A673 (cell line): ENCODE measurements around the gene KIF7. TPM values are rescaled to one million over a fixed set of nuclear protein-coding genes. Genes with fewer than 3 reads are reported as not detected.

ENCODE experiments used
- BruUV-seq: library from RNA; stranded (reverse); fragments of 400-500 nt; replicated peaks from 2 replicates; lab custom pipeline; 2021; lab: Mats Ljungman, UMichigan
- CTCF ChIA-PET: fragments of 300-600 bp; sonication (Branson Sonifier 250); formaldehyde crosslinking; loops from one replicate; lab custom pipeline; 2022; ENCODE audit warnings: antibody characterized with exemption; lab: Charles Lee
- POLR2A ChIA-PET: fragments of 300-600 bp; sonication (Branson Sonifier 250); formaldehyde crosslinking; loops from one replicate; lab custom pipeline; 2022; ENCODE audit warnings: antibody characterized with exemption; ENCODE audit not compliant: low non-redundant PET; lab: Charles Lee
- DNase-seq: peaks from one replicate; pipeline ENCODE4 v3.0.0-alpha.2; 2015; ENCODE audit warnings: low spot score
- H3K27ac ChIP-seq: fragments of 200-600 bp; sonication (generic); 2 replicates; pipeline ENCODE4 v1.5.1; 2016; ENCODE audit warnings: mixed run types, low read depth, mild to moderate bottlenecking, mixed read lengths, antibody characterized with exemption, low read length; ENCODE audit not compliant: poor library complexity, severe bottlenecking
- H3K27me3 ChIP-seq: fragments of 200-600 bp; sonication (generic); replicated peaks from 2 replicates; pipeline ENCODE4 v1.6.1; 2017; ENCODE audit warnings: mixed run types, low read depth, mild to moderate bottlenecking, mixed read lengths, antibody characterized with exemption, low read length; ENCODE audit not compliant: insufficient read depth, poor library complexity
- H3K36me3 ChIP-seq: fragments of 200-600 bp; sonication (generic); 2 replicates; pipeline ENCODE4 v1.6.1; 2016; ENCODE audit warnings: mixed run types, mild to moderate bottlenecking, mixed read lengths, antibody characterized with exemption, low read length; ENCODE audit not compliant: insufficient read depth, poor library complexity, severe bottlenecking
- H3K4me1 ChIP-seq: fragments of 200-600 bp; sonication (generic); 2 replicates; pipeline ENCODE4 v1.6.1; 2017; ENCODE audit warnings: mixed run types, mild to moderate bottlenecking, mixed read lengths, antibody characterized with exemption, low read length; ENCODE audit not compliant: insufficient read depth, poor library complexity, severe bottlenecking
- H3K4me3 ChIP-seq: fragments of 200-600 bp; sonication (generic); 2 replicates; pipeline ENCODE4 v1.5.1; 2016; ENCODE audit warnings: low read depth, mixed run types, mild to moderate bottlenecking, mixed read lengths, low read length; ENCODE audit not compliant: poor library complexity, severe bottlenecking
- H3K9me3 ChIP-seq: fragments of 200-600 bp; sonication (generic); 2 replicates; pipeline ENCODE4 v1.6.1; 2016; ENCODE audit warnings: mixed run types, low read depth, mild to moderate bottlenecking, mixed read lengths, antibody characterized with exemption, low read length; ENCODE audit not compliant: poor library complexity, severe bottlenecking
- CTCF ChIP-seq: fragments of 300-800, 200-600 bp; sonication (generic); conservative IDR thresholded peaks from 2 replicates; pipeline ENCODE4 v1.5.1; 2017; ENCODE audit warnings: low read depth, mild to moderate bottlenecking, antibody characterized with exemption, low read length, moderate library complexity, mixed read lengths
- EZH2 ChIP-seq: fragments of 200-600 bp; sonication (generic); IDR thresholded peaks from 2 replicates; pipeline ENCODE4 v1.6.1; 2017; ENCODE audit warnings: borderline replicate concordance, low read depth, mild to moderate bottlenecking, mixed read lengths, antibody characterized with exemption, low read length; ENCODE audit not compliant: poor library complexity, severe bottlenecking
- intact Hi-C: fragments of 100-400 bp; cut with micrococcal nuclease; formaldehyde crosslinking; loops from one replicate; pipeline ENCODE4 v1.10.0; 2022; ENCODE audit not compliant: unreplicated experiment
- total RNA-seq: library from RNA; stranded (reverse); gene quantifications from 2 replicates; pipeline ENCODE4 v1.2.3, GENCODE V29; 2021

KIF7 gene
- total RNA-seq, 1 experiment from 2014 or later, result 9.5 TPM

- TF ChIP-seq EZH2 (no peak), CTCF (no peak)
- Histone ChIP-seq H3K9me3 (no peaks in the 10 kb centered on the region), H3K27me3 (peaks cover 10% of the 10 kb centered on the region), H3K36me3 (no peaks in the 10 kb centered on the region), H3K4me3 (no peak overlapping the region), H3K27ac (no peak overlapping the region), H3K4me1 (peaks cover 3% of the 10 kb centered on the region)
- no TSS peak for BruUV-seq
- intact Hi-C loops, result no loop called here
- DNase-seq, result no peak
- ChIA-PET CTCF (no interaction called here), POLR2A (no interaction called here)
Observed at GRCh38 chr15:89669309-89669865, 14.1 kb upstream of the KIF7 start.

GRCh38 chr15:89668171-89668570, 12.9 kb upstream of the KIF7 start:
- intact Hi-C loops, result no loop called here
- CTCF ChIA-PET, result no interaction called here
- no peak for DNase-seq
- BruUV-seq, result no TSS peak
- Histone ChIP-seq H3K36me3 (no peaks in the 10 kb centered on the region), H3K27me3 (peaks cover 10% of the 10 kb centered on the region), H3K9me3 (no peaks in the 10 kb centered on the region), H3K4me3 (no peak overlapping the region), H3K27ac (no peak overlapping the region), H3K4me1 (peaks cover 3% of the 10 kb centered on the region)
- TF ChIP-seq CTCF, result no peak
- TF ChIP-seq EZH2, result no peak
- POLR2A ChIA-PET, result no interaction called here

GRCh38 chr15:89667706-89667960, 12.4 kb upstream of the KIF7 start:
- no peaks in the 10 kb centered on the region for H3K36me3 ChIP-seq
- no peak for DNase-seq
- no TSS peak for BruUV-seq
- no peak overlapping the region for H3K27ac ChIP-seq
- peaks cover 10% of the 10 kb centered on the region for H3K27me3 ChIP-seq
- intact Hi-C loops, result no loop called here
- H3K4me3 ChIP-seq, result no peak overlapping the region
- TF ChIP-seq EZH2, result no peak
- no peak for TF ChIP-seq CTCF
- POLR2A ChIA-PET, result no interaction called here
- H3K4me1 ChIP-seq, result peaks cover 3% of the 10 kb centered on the region
- no peaks in the 10 kb centered on the region for H3K9me3 ChIP-seq
- CTCF ChIA-PET, result no interaction called here
